GM18868 (cell line): ENCODE measurements around the gene ISCU.

Experiments used
- ATAC-seq: cut with Tn5 transposase; IDR thresholded peaks from one replicate; pipeline ENCODE4 v1.9.1; 2021; ENCODE audit warnings: mild to moderate bottlenecking, moderate library complexity; ENCODE audit not compliant: unreplicated experiment

Gene ISCU

DNA sequence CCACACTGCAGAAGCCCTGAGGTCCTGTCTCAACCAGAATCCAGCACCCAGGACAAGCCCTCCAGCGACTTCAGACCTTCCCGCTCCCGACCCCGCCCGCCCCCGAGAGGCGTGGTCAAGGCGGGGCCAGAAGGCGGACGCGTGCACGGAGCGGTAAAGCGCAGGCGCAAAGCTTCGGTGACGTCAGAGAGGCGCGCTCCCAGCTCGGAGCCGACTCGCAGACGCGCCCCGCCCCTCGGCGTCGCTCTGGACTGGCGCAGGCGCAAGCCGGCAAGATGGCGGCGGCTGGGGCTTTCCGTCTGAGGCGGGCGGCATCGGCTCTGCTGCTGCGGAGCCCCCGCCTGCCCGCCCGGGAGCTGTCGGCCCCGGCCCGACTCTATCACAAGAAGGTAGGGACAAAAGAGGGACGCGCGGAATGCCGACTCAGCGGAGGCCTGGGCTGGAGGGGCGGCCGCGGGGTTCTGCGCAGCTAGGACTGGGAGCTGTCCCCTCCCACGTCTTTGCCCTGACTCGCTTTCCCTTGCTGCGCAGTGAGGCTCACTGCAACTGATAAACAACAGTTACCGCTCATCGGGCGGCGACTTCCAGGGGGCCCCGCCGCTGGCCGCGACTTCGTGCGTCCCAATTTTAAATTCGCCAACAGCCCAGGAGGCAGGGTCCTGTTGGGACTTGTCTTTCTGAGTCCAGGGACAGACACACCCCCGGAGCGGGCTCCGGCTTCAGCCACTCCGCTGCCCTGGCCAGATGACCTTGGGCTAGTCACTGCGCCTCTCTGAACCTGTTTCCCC, at the start of gene ISCU:
ISCU (plus strand) TSS at position 249 of the 788 bp plus-strand sequence; CDS start at position 276, 27 bp downstream.
- ATAC-seq, result peak; percentile 52

DNA sequence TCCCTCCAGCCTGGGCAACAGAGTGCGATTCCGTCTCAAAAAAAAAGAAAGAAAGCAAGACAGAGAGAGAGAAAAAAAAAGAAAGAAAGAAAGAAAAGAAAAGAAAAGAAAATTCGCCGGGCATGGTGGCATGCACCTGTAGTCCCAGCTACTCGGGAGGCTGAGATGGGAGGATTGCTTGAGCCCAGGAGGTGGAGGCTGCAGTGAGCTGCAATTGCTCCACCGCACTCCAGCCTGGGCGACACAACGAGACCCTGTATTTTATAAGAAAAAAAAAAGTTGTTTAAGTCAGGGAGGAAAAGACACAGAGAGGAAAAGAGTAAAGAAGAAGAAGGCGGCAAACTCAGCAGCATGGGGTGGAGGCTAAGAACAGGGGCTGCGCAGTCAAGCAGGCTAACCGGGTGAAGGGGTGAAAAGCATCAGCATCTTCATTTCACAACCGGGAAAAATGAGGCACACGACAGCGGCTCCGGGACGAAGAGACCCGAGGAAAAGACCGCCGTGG, 47.9 kb upstream of the ISCU start:
- no peak for ATAC-seq

DNA sequence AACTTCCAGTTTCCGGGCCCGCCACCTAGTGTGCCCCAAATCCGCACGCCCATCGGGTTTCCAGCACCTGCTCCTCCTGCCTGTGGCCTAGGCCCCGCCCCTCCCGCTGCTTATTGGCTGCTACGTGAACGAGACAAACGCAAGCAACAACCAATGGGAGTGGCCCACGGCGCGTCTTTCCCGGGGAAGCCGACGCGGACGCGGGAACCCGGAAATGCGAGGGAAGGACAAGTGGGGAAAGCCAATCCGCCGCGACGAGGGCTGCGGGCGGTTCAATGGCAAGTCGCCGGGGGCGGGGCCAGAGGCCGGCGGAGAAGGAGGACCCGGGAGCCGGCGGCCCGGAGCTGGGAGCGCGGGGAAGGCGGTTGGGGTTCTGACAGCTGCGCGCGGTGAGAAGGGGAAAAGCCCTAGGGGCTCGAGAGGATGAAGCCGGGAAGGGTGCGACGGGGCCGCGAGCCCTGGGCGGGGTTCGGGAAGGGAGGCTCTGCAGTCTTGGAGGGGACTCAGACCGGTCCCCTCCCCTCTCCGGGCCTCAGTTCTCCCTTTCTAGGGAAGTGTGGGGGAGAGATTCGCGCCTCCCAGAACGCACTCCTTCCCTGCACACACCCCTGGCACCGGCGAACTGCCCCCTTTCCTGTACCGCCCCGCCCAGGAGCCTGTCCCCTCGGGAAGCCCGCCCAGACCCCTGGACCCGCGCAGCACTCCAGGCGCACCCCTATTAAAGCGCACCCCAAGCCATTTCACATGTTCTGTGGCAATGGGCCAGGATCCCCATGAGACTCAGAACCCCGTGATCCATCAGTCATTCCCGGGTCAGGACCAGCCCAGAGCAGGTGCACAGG, 47.2 kb upstream of the ISCU start, which contains the start of gene FICD:
FICD (plus strand) TSS at position 305 of the 842 bp plus-strand sequence. CDS start 1,696 bp downstream, outside the sequence.
- peak; percentile 85 for ATAC-seq

DNA sequence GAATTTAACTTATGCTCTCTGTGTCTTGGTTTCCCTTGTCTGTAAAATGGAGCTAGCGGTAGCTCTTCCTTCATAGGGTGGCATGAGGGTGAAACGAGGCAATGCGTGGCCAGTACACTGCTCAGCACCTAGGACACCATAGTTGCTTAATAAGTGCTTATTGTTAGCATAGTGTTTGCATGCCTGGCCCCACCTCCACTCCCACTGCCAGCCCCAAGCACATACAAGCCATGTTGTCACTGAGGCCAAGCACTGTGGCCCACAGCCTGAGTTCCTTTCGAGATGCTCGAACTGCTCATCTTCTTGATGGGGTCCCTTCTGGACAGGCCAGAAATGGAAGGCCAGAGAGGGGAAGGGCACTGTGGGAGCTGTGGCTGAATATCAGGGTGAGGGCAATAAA, 46.5 kb upstream of the ISCU start:
- ATAC-seq, result no peak

DNA sequence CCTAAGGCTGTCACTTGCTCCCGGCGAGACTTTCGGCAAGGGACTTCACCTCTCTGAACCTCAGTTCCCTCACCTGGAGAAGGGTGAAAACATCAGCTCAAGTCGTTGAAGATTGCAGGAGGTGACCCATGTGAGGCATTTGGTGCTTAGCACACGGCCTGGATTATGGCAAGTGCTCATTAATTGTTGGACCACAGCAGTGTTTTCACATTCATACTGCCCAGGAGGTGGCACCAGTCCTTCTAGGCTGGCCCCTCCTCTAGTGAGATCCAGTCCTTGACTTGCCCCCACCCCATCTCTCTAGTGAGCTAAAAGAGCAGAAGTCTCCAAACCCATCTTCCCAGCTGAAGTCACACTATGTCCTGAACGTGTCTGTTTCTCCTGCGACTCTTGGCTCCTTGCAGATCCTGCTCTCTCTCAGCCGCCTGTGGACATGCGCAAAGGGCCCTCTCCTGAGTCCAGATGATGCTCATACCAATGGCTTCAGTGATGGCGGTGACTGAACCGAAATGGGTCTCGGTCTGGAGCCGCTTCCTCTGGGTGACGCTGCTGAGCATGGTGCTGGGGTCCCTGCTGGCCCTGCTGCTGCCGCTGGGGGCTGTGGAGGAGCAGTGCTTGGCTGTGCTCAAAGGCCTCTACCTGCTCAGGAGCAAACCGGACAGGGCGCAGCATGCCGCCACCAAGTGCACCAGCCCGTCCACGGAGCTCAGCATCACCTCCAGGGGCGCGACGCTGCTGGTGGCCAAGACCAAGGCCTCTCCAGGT, 45.7 kb upstream of the ISCU start:
- no peak for ATAC-seq

DNA sequence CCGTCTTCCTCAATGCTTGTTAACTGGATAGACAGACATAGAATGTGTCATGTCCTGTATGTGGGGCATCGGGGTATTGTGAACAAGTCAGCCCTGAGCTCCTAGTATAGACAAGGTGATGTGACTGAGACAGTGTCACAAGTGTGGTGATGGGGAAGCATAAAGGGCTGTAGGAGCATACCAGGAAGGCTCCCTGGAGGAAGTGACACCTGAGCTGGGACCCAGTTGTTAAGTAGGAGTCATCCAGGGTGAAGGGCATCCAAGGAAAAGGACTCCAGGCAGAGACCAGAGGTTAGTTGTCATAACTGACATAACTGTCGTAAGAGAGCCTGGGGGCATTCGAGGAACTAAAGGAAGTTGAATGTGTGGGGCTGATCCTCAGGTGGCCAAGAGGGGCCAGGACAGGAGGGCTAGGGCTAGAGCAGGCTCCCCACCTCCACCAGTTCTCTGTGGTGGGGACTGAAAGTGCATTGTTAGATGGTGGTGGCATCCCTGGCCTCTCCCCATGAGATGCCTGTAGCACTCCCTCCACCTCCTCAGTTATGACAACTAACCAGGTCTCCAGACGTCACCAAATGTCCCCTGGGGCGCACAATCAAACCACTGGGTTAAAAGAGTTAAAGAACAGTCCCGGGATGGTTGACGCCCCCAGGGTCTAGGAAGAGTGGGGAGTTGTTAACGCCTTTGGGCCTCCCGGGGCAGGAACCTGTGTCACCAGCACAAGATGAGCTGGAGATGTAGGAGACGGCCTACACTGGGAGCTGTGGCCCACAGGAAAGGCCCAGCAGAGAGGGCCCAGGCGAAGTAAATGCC, 44.9 kb upstream of the ISCU start:
- ATAC-seq, result no peak

DNA sequence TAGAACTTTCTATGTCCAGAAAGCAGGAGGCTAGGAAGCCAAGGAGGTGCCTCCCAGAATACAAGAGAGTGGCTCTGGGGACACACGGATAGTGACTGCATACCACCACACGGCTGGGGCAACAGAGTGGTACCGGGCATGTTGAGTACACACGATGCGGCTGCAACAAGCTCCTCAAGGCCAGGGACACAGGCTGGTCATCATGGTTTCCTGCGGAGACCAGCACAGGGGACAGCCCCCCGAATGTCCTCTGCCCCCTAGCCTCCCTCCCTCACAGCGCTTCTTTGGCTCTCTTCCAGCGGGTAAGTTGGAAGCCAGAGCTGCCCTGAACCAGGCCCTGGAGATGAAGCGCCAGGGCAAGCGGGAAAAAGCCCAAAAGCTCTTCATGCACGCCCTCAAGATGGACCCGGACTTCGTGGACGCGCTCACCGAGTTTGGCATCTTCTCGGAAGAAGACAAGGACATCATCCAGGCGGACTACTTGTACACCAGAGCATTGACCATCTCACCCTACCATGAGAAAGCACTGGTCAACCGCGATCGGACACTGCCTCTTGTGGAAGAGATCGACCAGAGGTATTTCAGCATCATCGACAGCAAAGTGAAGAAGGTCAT, 44.2 kb upstream of the ISCU start:
- no peak for ATAC-seq

DNA sequence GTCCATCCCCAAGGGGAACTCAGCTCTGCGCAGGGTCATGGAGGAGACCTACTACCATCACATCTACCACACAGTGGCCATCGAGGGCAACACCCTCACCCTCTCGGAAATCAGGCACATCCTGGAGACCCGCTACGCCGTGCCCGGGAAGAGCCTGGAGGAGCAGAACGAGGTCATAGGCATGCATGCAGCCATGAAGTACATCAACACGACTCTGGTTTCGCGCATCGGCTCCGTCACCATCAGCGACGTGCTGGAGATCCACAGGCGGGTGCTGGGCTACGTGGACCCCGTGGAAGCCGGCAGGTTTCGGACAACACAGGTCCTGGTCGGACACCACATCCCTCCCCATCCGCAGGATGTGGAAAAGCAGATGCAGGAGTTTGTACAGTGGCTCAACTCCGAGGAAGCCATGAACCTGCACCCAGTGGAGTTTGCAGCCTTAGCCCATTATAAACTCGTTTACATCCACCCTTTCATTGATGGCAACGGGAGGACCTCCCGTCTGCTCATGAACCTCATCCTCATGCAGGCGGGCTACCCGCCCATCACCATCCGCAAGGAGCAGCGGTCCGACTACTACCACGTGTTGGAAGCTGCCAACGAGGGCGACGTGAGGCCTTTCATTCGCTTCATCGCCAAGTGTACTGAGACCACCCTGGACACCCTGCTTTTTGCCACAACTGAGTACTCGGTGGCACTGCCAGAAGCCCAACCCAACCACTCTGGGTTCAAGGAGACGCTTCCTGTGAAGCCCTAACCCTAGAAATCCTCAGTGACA, 43.5 kb upstream of the ISCU start:
- no peak for ATAC-seq

DNA sequence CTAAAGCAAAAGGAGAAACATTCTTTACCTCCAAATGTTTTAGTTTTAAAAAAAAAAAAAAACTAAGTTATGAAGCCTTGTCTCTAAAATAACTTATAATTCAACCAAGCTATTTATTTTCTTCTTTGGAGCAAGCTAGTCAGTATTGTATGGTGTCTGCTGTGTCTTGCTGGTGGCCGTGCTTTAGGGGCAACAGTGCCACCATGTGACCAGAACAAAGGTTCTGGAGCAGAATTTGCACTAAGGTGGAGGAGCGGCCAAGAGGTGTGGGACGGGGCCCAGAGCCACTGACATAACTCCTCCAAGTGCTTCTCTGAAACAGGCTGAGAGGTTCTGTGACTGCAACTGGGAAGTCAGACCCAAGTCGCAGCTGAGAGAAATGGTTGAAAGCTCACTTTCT, 42.8 kb upstream of the ISCU start:
- ATAC-seq, result no peak

DNA sequence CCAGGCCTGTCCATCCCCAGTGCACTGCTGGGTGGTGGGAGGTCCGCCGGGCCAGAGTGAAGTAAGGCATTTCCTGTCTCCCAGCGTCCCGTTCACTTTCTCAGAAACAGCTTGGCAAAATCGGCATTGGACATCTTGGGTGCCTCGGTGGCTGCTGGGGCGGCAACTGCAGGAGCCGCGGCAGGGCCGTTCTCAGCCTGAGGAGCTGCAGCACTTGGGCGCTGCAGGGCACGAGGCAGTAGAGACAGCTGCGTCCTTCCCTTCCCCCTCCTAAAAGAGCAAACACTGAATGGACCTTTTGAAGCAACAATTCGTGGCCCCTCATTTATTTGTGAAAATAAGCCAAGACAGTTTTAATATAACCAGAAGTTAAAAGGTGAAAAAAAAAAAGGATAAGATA, 39.0 kb upstream of the ISCU start:
- ATAC-seq, result no peak

DNA sequence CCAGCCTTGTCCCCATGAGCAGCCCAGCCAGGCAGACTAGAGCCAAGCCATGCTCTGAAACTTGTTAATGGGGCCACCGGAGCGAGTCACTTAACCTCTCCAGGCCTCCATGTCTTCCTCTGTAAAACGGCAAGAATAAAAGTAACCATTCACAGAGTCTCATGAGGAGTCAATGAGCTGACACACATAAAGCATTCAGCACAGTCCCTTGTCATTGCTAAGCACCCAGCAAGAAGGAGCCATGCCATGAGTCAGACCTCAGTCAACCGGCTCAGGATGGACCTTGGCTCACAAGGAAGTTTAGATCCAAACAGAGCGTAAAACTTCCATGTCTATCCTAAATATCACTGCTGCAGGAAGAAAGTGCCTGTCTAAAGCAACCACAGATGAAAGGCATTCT, 36.7 kb upstream of the ISCU start:
- ATAC-seq, result no peak

DNA sequence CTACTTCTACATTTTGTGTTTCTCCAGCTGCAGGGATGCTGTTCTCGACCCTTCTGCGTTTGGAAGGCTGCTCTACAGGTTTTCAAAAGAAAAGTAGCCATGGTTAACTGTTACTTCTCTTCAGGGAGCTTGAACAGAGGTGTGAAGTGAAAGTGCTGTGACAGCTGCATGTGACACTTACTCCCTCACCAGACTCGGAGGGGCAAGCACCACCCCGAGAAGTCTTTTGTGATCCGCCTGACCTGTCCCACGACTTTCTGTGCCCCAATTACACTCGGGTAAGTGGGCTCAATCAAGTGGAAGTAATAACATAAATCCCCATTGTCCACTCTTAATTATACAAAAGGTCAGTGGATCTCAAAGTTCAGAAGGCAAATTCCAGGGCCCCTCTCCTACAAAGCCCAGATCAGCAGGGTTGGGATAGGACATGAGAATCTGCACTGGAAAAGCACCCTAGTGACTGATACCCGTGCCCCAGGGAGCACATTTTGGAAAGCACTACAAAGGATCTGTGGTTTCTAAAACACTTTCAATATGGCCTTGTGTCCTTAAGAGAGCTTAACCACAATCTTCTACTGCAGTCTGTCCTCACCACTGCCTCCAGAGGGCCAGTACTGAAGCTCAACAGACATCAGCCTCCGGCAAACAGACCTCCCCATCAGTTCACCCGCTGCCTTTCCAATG, 35.8 kb upstream of the ISCU start:
- no peak for ATAC-seq

DNA sequence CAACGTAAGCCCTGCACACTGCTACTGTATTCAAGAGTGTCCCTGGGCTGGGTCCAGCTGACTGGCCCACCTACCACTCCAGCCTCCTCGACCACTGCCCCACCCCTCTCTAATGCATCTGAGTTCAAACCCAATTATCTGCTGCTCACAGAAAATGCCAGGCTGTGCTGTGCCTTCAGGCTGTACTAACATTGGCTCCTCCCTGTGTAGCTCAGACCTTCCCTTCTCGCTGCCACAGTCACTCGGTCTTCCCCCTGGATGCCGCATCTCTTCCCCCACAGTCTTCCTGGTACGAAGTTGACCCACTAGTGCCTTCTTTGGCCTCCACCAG, 35.3 kb upstream of the ISCU start:
- no peak for ATAC-seq

DNA sequence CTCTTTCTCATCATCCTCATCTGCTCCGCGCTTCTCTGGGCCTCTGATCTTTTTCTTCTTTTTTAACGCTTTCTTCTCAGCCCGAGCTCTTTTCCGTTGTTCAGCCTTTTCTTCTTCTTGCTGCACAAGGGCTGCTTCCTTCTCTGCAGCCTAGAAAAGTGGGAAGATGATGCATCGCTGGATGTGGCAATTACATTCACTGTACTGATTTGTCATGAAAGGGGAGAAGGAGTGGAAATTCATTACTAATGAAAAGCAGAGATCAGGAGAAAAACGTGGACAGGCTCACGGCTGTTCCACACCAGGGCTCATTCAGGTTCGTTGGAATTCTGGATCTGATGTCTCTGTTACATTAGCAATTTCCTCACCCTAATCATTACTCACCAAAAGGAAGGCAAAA, 32.2 kb upstream of the ISCU start:
- no peak for ATAC-seq

DNA sequence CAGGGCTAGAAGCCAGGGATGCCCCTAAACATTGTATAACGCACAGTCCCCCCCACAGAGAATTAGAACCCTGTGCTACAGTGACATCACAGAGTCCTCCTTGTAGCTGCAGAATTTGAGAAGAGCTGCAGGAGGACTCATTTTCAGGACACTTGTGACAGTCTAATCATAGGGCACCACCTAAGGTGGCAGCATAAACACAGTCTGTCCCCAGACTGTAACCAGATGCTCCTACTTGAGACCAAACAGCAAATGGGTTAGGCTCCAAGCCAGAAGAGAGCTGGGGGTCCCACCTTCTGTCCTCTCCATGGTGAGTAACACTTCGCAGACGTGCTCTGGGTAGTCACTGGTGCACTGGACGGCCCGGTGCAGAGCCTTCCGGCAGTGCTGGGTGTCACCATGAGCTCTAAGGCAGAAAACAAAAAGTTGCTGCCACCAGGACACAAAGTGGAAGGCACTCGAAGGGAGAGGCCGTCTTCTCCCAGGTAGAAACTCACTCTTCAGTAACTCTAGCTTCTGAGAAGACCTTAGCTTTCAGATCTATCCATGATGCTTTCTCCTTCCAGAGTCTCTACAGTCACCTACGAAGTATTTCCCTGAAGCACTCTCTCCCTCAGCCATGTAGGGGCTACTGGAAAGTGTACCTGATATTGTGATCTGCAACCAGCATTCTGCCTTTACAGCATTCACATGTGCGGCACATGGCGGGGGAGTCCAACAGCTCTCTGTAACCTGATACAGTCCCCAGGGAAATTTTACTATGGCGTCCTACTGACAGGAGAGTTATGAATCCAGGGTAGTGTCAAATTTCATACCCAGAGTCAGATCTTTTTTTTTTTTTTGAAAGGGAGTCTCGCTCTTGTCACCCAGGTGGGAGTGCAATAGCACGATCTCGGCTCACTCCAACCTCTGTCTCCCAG, 30.2 kb upstream of the ISCU start:
- ATAC-seq, result no peak

DNA sequence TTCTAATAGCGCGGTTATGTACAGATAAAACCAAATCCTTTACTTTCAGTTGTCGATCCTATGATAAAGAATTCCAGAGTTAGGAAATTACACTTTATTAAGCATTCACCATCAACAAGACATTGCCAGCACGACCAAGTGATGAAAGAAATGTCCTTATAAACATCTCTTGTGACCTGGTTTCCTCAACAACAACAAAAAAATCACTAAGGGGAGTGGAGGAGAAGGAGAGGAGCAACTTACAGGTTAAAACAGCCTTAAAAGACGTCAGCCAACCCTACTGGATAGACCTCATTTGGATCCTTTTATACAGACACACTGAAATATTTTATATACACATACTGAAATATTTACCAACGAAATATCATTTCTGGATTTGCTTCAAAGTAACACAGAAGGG, 24.2 kb upstream of the ISCU start:
- ATAC-seq, result no peak

DNA sequence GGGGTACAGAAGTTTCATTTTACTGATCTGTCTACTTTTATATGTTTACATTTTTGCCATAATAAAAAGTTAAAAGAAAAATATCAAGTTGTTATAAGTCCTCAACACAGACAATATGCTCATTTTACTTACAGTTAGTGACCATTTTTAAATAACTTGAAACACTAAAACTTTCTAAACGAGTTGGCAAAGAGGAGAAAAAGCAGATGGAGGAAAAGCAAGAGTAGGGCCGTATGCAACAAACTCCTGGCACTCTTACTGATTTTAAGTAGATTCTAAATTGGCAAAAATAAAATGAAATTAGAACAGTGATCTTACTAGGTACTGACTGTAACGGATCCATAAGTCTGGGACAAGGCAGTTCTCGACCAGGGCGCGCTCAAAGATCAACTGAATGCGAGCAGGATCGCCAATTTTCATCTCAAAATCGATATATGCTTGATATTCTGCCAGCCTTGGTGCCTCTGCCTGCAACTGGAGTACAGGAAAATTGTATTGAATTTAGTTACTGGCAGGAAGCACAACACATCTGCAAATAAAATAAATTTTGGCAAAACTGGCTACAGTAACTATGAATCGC, 23.7 kb upstream of the ISCU start:
- no peak for ATAC-seq
